Gastrocnemius medialis (tissue), 4 donors: ENCODE measurements around the gene CHTF18.

Experiments
- POLR2A ChIP-seq, 2 donors: fragments of 450-650 bp; IDR thresholded peaks; one replicate each; pipeline ENCODE4 v1.6.1; 2017; ENCODE audit warnings: antibody characterized with exemption in 2 of 2, mild to moderate bottlenecking in 2 of 2, moderate library complexity in 2 of 2
- TF ChIP-seq, protein P1 (sequence below), 5 experiments: fragments of 450-650 bp in 3 of 5; fragments of 200-600 bp in 2 of 5; sonication (generic) in 2 of 5; IDR thresholded peaks in 4 of 5; conservative IDR thresholded peaks in 1 of 5; 1 replicate in 4 of 5; 2 replicates in 1 of 5; pipeline ENCODE4 v1.5.1; 2016 to 2019; ENCODE audit warnings: antibody characterized with exemption in 5 of 5, mild to moderate bottlenecking in 3 of 5, moderate library complexity in 3 of 5

- TF ChIP-seq, protein P1, sequence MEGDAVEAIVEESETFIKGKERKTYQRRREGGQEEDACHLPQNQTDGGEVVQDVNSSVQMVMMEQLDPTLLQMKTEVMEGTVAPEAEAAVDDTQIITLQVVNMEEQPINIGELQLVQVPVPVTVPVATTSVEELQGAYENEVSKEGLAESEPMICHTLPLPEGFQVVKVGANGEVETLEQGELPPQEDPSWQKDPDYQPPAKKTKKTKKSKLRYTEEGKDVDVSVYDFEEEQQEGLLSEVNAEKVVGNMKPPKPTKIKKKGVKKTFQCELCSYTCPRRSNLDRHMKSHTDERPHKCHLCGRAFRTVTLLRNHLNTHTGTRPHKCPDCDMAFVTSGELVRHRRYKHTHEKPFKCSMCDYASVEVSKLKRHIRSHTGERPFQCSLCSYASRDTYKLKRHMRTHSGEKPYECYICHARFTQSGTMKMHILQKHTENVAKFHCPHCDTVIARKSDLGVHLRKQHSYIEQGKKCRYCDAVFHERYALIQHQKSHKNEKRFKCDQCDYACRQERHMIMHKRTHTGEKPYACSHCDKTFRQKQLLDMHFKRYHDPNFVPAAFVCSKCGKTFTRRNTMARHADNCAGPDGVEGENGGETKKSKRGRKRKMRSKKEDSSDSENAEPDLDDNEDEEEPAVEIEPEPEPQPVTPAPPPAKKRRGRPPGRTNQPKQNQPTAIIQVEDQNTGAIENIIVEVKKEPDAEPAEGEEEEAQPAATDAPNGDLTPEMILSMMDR (IDR thresholded peaks at IDR 0.05 in 4 of 5, conservative IDR thresholded peaks at IDR 0.05 in 1 of 5), result no peak
- TF ChIP-seq POLR2A (IDR thresholded peaks at IDR 0.05), result no peak
Observed at GRCh38 chr16:830871-831570, 42.6 kb downstream of the CHTF18 start.
